PFSK-1 (cell line): ENCODE measurements around the gene TCP11L1.

ENCODE experiments used
- POLR2AphosphoS5 ChIP-seq: IDR thresholded peaks from 2 replicates; pipeline ENCODE4 v1.6.1; 2012; ENCODE audit warnings: low read depth, mild to moderate bottlenecking, control low read depth, low read length, moderate library complexity
- SIN3A ChIP-seq: IDR thresholded peaks from 2 replicates; pipeline ENCODE4 v1.6.1; 2012; ENCODE audit warnings: mild to moderate bottlenecking, low read length, moderate library complexity, borderline replicate concordance; ENCODE audit not compliant: insufficient read depth

DNA sequence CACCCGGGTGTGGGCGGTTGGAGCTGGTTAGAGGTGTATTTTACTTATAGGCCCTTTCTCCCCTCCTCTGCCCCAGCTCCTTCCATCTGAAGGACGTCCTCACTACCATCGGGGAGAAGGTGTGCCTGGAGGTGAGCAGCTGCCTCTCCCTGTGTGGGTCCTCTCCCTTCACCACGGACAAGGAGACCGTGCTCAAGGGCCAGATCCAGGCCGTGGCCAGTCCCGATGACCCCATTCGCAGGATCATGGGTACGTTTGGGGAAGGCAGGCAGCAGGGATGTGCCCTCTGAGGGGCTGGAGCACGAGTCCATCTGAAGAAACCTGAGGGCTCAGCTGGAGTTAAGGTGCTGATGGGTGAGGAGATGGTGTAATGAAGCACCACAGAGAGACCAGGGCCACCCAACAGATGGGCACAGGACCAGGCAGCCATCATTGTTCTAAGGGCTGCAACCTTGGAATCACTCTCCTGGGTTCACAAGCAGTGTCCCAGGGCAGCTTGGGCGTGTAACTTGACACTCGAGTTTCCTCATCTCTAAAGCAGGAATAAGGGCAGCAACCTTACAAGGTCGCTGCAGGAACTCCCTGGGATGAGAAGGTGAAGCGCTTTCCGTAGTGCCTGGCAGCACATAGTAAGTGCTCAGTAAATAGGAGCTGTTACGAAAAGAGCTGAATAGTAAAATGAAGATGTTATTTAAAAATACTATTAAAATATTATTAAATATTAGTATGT, 29.4 kb downstream of the TCP11L1 start:
- TF ChIP-seq POLR2AphosphoS5 (no peak), SIN3A (no peak)
